Measurements from ENCODE around the gene ANKMY1. TPM values are rescaled to one million over a fixed set of nuclear protein-coding genes. Genes with fewer than 3 reads are reported as not detected.

The ANKMY1 gene
- total and polyA plus RNA-seq, 2 of the 13 experiments (the other 11 are each of a cell fraction or from before 2014, with no cell fraction given): 11.7 to 18.8 TPM

DNA sequence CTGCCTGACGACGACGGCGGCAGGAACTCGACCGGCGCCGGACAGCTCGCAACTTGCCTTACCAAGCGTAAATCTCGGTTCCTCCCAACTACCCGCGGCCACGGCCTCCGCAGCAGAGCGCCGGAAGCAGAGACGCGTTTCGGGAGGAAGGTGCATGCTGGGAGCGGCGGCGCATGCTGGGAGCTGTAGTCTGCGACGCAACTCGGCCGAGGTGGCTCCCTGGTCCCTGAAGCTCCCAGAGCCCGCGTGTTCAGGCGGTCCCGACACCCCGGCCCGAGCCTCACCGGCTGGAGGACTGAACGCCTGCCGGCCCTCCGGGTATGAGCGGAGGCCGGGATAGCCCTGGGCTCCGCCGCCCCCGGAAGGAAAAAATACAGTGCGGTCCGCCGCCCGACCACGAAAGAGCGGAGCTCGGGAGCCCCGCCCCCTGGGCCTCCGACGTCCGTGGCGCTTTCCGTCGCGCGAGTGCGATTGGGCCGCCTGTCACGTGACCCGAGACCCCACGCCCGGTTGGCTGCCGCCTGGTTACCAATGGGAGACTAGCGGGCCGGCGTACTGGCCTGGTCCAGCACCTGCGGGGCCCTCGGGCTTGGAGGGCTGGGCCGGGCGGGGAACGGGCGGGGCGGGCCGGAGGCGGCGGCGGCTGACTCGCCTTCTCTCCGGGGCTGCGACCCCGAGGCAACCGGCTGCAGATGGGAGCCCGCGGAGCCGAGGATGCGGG, 28.6 kb upstream of the ANKMY1 start, which contains the start of gene CAPN10 (continued):
- TF ChIP-seq FOSL1 (CRISPR knock-in tag; IDR thresholded peaks at IDR 0.05; ENCODE audit: borderline replicate concordance): no peak
- TF ChIP-seq ZNF746 (CRISPR knock-in tag; IDR thresholded peaks at IDR 0.05): no peak
- TF ChIP-seq STAT5B (CRISPR knock-in tag; IDR thresholded peaks at IDR 0.05): no peak
- TF ChIP-seq ATM (IDR thresholded peaks at IDR 0.05; ENCODE audit: borderline replicate concordance): no peak
- TF ChIP-seq ZNF207 (IDR thresholded peaks at IDR 0.05; ENCODE audit: borderline replicate concordance): peak; percentile 67; the same call in 1 of the 2 replicates
- TF ChIP-seq MZF1 (CRISPR knock-in tag; IDR thresholded peaks at IDR 0.05; ENCODE audit: borderline replicate concordance): no peak
- peak; percentile 26; the same call in 1 of the 2 replicates for TF ChIP-seq ZNF205 (CRISPR knock-in tag; IDR thresholded peaks at IDR 0.05)
- no peak for TF ChIP-seq SRSF4 (IDR thresholded peaks at IDR 0.05; ENCODE audit: low read depth, low read length, poor library complexity, severe bottlenecking)
- peak; percentile 85; the same call in 1 of the 2 replicates for TF ChIP-seq ZNF83 (CRISPR knock-in tag; IDR thresholded peaks at IDR 0.05; ENCODE audit: borderline replicate concordance)
- TF ChIP-seq POLR2A (IDR thresholded peaks at IDR 0.05; ENCODE audit: insufficient read depth in 1 of 2, low read depth in 2 of 2, low read length in 2 of 2): peak in 1 of 2 experiments; percentile 81; a peak in 2 of 4 replicates
- peak; percentile 66 for TF ChIP-seq KDM5B (CRISPR knock-in tag; IDR thresholded peaks at IDR 0.05; ENCODE audit: borderline replicate concordance)
- peak; percentile 75; the same call in 1 of the 2 replicates for TF ChIP-seq SRY (CRISPR knock-in tag; IDR thresholded peaks at IDR 0.05)
- TF ChIP-seq, protein P1, sequence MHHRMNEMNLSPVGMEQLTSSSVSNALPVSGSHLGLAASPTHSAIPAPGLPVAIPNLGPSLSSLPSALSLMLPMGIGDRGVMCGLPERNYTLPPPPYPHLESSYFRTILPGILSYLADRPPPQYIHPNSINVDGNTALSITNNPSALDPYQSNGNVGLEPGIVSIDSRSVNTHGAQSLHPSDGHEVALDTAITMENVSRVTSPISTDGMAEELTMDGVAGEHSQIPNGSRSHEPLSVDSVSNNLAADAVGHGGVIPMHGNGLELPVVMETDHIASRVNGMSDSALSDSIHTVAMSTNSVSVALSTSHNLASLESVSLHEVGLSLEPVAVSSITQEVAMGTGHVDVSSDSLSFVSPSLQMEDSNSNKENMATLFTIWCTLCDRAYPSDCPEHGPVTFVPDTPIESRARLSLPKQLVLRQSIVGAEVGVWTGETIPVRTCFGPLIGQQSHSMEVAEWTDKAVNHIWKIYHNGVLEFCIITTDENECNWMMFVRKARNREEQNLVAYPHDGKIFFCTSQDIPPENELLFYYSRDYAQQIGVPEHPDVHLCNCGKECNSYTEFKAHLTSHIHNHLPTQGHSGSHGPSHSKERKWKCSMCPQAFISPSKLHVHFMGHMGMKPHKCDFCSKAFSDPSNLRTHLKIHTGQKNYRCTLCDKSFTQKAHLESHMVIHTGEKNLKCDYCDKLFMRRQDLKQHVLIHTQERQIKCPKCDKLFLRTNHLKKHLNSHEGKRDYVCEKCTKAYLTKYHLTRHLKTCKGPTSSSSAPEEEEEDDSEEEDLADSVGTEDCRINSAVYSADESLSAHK (CRISPR knock-in tag; IDR thresholded peaks at IDR 0.05; ENCODE audit: borderline replicate concordance): no peak
- TF ChIP-seq, protein P2, sequence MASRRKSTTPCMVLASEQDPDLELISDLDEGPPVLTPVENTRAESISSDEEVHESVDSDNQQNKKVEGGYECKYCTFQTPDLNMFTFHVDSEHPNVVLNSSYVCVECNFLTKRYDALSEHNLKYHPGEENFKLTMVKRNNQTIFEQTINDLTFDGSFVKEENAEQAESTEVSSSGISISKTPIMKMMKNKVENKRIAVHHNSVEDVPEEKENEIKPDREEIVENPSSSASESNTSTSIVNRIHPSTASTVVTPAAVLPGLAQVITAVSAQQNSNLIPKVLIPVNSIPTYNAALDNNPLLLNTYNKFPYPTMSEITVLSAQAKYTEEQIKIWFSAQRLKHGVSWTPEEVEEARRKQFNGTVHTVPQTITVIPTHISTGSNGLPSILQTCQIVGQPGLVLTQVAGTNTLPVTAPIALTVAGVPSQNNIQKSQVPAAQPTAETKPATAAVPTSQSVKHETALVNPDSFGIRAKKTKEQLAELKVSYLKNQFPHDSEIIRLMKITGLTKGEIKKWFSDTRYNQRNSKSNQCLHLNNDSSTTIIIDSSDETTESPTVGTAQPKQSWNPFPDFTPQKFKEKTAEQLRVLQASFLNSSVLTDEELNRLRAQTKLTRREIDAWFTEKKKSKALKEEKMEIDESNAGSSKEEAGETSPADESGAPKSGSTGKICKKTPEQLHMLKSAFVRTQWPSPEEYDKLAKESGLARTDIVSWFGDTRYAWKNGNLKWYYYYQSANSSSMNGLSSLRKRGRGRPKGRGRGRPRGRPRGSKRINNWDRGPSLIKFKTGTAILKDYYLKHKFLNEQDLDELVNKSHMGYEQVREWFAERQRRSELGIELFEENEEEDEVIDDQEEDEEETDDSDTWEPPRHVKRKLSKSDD (CRISPR knock-in tag; IDR thresholded peaks at IDR 0.05; ENCODE audit: low read depth): peak; percentile 67
- no peak for TF ChIP-seq SMARCC2 (IDR thresholded peaks at IDR 0.05)
- TF ChIP-seq, protein P3, sequence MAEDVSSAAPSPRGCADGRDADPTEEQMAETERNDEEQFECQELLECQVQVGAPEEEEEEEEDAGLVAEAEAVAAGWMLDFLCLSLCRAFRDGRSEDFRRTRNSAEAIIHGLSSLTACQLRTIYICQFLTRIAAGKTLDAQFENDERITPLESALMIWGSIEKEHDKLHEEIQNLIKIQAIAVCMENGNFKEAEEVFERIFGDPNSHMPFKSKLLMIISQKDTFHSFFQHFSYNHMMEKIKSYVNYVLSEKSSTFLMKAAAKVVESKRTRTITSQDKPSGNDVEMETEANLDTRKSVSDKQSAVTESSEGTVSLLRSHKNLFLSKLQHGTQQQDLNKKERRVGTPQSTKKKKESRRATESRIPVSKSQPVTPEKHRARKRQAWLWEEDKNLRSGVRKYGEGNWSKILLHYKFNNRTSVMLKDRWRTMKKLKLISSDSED (CRISPR knock-in tag; IDR thresholded peaks at IDR 0.05): no peak
- no peak for TF ChIP-seq SIX1 (CRISPR knock-in tag; IDR thresholded peaks at IDR 0.05; ENCODE audit: borderline replicate concordance)
- TF ChIP-seq ZNF235 (CRISPR knock-in tag; IDR thresholded peaks at IDR 0.05; ENCODE audit: borderline replicate concordance): peak; percentile 96
- TF ChIP-seq ZFAT (CRISPR knock-in tag; conservative IDR thresholded peaks at IDR 0.05): no peak
- TF ChIP-seq MTA3 (CRISPR knock-in tag; IDR thresholded peaks at IDR 0.05): no peak
- TF ChIP-seq, protein P4, sequence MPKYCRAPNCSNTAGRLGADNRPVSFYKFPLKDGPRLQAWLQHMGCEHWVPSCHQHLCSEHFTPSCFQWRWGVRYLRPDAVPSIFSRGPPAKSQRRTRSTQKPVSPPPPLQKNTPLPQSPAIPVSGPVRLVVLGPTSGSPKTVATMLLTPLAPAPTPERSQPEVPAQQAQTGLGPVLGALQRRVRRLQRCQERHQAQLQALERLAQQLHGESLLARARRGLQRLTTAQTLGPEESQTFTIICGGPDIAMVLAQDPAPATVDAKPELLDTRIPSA (CRISPR knock-in tag; IDR thresholded peaks at IDR 0.05; ENCODE audit: borderline replicate concordance): no peak
- no peak for TF ChIP-seq SRSF1 (optimal IDR thresholded peaks at IDR 0.05; ENCODE audit: low read depth, low read length)
- no peak; the same call in 1 of the 2 replicates for TF ChIP-seq JUNB (CRISPR knock-in tag; IDR thresholded peaks at IDR 0.05; ENCODE audit: borderline replicate concordance)

All from HepG2 (cell line).